Ishikawa (cell line): Measurements from ENCODE around the gene ST6GALNAC3.

Source experiments
- CREB1 ChIP-seq: IDR thresholded peaks from 2 replicates; pipeline ENCODE4 v1.6.1; 2012; ENCODE audit warnings: low read depth
- FOXM1 ChIP-seq: IDR thresholded peaks from 2 replicates; pipeline ENCODE4 v1.6.1; 2012; ENCODE audit warnings: low read depth, borderline replicate concordance
- RAD21 ChIP-seq: IDR thresholded peaks from 2 replicates; pipeline ENCODE4 v1.6.1; 2012; ENCODE audit warnings: low read depth
- TCF12 ChIP-seq: IDR thresholded peaks from 2 replicates; pipeline ENCODE4 v1.6.1; 2012; ENCODE audit warnings: low read depth
- YY1 ChIP-seq: IDR thresholded peaks from 2 replicates; pipeline ENCODE4 v1.6.1; 2012; ENCODE audit warnings: low read depth
- TF ChIP-seq, protein P1 (sequence below): IDR thresholded peaks from 2 replicates; pipeline ENCODE4 v1.6.1; 2012; ENCODE audit warnings: low read depth, mild to moderate bottlenecking
- TF ChIP-seq, protein P2 (sequence below): IDR thresholded peaks from 2 replicates; pipeline ENCODE4 v1.6.1; 2012

DNA sequence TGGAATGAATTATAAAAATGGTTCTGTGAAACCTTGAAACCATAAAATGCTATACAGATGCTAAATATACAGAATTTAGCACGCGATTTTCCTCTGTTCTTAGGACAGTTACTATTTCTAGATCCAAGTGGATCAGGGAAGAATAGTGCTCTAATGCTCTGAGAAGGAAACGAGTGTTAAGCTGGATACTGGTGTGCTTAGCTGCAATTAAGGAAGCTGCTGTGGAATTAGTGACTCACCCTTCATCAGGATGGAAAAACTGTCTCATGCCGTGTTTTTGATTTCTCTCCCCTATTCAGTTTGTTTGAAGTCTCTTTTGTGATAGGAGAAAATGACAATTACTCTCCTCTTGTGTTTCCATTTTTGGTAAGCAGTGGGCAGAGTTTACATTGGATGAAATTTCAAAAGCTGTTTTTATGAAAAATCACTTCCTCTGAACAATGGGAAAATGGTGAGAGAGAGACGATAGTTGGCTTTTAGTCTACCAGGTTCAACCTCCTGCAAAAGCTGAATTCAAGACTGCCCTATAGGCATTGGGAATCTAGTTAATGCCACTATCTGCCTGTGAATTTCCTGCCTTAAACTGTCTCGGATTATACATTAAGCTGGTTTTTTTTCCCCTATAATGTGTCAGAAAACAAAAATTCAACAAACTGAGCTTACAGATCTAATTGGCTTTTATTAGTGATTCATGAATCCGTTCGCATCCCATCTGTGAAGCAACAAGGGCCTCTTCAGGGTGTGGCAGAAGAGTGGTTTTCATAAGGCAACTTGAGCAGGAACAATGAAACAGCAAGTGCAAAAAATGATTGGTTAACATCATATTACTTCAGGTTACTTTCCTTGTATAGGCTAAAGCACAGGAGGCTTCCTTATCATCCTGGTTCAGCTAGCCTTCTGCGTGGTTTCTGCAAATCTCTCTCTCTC lies 179.8 kb downstream of the ST6GALNAC3 start:
- TF ChIP-seq, protein P1, sequence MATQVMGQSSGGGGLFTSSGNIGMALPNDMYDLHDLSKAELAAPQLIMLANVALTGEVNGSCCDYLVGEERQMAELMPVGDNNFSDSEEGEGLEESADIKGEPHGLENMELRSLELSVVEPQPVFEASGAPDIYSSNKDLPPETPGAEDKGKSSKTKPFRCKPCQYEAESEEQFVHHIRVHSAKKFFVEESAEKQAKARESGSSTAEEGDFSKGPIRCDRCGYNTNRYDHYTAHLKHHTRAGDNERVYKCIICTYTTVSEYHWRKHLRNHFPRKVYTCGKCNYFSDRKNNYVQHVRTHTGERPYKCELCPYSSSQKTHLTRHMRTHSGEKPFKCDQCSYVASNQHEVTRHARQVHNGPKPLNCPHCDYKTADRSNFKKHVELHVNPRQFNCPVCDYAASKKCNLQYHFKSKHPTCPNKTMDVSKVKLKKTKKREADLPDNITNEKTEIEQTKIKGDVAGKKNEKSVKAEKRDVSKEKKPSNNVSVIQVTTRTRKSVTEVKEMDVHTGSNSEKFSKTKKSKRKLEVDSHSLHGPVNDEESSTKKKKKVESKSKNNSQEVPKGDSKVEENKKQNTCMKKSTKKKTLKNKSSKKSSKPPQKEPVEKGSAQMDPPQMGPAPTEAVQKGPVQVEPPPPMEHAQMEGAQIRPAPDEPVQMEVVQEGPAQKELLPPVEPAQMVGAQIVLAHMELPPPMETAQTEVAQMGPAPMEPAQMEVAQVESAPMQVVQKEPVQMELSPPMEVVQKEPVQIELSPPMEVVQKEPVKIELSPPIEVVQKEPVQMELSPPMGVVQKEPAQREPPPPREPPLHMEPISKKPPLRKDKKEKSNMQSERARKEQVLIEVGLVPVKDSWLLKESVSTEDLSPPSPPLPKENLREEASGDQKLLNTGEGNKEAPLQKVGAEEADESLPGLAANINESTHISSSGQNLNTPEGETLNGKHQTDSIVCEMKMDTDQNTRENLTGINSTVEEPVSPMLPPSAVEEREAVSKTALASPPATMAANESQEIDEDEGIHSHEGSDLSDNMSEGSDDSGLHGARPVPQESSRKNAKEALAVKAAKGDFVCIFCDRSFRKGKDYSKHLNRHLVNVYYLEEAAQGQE = no peak
- TF ChIP-seq YY1 = no peak
- TF ChIP-seq CREB1 = no peak
- TF ChIP-seq, protein P2, sequence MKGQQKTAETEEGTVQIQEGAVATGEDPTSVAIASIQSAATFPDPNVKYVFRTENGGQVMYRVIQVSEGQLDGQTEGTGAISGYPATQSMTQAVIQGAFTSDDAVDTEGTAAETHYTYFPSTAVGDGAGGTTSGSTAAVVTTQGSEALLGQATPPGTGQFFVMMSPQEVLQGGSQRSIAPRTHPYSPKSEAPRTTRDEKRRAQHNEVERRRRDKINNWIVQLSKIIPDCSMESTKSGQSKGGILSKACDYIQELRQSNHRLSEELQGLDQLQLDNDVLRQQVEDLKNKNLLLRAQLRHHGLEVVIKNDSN = no peak
- no peak for TF ChIP-seq FOXM1
- no peak for TF ChIP-seq RAD21
- no peak for TF ChIP-seq TCF12
